ENCODE results near the gene ALPK3.

Gene ALPK3

DNA sequence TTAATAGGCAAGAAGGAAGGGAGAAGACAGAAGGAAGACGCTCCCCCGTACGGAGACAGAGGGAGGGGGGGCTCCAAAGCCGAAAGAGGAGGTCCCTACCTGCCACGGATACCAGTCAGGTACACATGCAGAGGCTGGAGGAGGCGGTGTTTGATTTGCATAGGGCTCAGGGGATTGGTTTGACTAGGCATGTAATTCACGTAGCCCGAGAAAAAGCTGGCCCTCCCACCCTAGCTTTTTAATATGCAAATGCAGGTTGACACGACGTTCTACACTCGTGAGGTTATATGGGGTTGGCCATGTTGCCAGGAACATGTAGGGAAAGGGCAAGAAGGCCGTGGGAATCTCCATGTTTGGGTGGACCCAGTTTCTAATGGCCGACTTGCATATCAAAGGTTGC, 39.0 kb upstream of the ALPK3 start:
- DNase-seq (ENCODE audit: low read depth, low spot score): no peak
- TF ChIP-seq, protein P1, sequence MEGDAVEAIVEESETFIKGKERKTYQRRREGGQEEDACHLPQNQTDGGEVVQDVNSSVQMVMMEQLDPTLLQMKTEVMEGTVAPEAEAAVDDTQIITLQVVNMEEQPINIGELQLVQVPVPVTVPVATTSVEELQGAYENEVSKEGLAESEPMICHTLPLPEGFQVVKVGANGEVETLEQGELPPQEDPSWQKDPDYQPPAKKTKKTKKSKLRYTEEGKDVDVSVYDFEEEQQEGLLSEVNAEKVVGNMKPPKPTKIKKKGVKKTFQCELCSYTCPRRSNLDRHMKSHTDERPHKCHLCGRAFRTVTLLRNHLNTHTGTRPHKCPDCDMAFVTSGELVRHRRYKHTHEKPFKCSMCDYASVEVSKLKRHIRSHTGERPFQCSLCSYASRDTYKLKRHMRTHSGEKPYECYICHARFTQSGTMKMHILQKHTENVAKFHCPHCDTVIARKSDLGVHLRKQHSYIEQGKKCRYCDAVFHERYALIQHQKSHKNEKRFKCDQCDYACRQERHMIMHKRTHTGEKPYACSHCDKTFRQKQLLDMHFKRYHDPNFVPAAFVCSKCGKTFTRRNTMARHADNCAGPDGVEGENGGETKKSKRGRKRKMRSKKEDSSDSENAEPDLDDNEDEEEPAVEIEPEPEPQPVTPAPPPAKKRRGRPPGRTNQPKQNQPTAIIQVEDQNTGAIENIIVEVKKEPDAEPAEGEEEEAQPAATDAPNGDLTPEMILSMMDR (IDR thresholded peaks at IDR 0.05; ENCODE audit: low read depth, low read length): no peak
- H3K4me3 ChIP-seq (ENCODE audit: low read depth, low read length): no peak overlapping the region
- in situ Hi-C loops (cut with HindIII; ENCODE audit: low sequenced_read_pairs): no loop called here

- in situ Hi-C loops (cut with HindIII; ENCODE audit: low sequenced_read_pairs): no loop called here
- TF ChIP-seq, protein P1 (IDR thresholded peaks at IDR 0.05; ENCODE audit: low read depth, low read length): no peak
- no peak overlapping the region for H3K4me3 ChIP-seq (ENCODE audit: low read depth, low read length)
- DNase-seq (ENCODE audit: low read depth, low spot score): no peak
Observed at GRCh38 chr15:84780492-84780891, 36.7 kb upstream of the ALPK3 start.

DNA sequence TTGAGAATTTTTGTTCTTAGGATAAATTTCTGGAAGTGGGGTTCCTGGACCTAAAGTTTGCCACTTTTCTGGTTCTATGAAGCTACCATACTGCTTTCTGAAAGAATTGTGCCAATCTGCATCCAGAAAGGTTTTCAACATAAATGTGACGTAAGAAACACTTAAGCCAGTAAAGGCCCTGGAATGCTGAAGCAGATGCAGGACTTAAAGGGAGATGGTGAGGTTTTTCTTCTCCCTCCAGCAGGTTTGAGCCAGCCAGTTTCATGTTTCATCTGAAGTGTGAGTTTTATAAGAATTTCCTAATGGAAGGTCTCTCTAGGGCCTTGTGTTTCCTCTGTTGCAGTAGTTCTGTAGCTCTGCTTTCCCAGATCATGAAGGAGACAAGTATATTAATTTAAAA, 35.7 kb upstream of the ALPK3 start:
- no peak for DNase-seq (ENCODE audit: low read depth, low spot score)
- TF ChIP-seq, protein P1 (IDR thresholded peaks at IDR 0.05; ENCODE audit: low read depth, low read length): no peak
- in situ Hi-C loops (cut with HindIII; ENCODE audit: low sequenced_read_pairs): no loop called here
- no peak overlapping the region for H3K4me3 ChIP-seq (ENCODE audit: low read depth, low read length)

DNA sequence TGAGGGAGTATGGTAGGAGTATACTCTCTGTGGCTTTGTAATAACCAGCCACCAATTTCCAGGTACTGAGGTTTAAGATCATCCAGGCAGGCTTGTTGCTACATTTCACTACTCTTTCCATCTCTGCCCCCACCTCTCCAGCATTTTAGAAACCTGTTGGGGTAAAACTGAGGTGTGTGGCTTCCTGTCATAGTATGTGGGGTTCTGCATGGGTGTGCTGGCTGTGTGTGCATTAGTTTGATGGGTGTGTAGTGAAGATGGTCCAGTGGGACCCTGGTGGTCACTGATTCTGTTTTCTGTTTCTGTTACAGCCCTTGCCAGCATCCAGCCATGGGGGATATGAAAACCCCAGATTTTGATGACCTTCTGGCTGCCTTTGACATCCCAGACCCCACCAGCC, 34.8 kb upstream of the ALPK3 start:
- DNase-seq (ENCODE audit: low read depth, low spot score): no peak
- TF ChIP-seq, protein P1 (IDR thresholded peaks at IDR 0.05; ENCODE audit: low read depth, low read length): no peak
- no peak overlapping the region for H3K4me3 ChIP-seq (ENCODE audit: low read depth, low read length)
- in situ Hi-C loops (cut with HindIII; ENCODE audit: low sequenced_read_pairs): no loop called here

- TF ChIP-seq, protein P1 (IDR thresholded peaks at IDR 0.05; ENCODE audit: low read depth, low read length): no peak
- in situ Hi-C loops (cut with HindIII; ENCODE audit: low sequenced_read_pairs): no loop called here
- no peak overlapping the region for H3K4me3 ChIP-seq (ENCODE audit: low read depth, low read length)
- DNase-seq (ENCODE audit: low read depth, low spot score): no peak
Observed at GRCh38 chr15:84783493-84784251, 33.5 kb upstream of the ALPK3 start.

DNA sequence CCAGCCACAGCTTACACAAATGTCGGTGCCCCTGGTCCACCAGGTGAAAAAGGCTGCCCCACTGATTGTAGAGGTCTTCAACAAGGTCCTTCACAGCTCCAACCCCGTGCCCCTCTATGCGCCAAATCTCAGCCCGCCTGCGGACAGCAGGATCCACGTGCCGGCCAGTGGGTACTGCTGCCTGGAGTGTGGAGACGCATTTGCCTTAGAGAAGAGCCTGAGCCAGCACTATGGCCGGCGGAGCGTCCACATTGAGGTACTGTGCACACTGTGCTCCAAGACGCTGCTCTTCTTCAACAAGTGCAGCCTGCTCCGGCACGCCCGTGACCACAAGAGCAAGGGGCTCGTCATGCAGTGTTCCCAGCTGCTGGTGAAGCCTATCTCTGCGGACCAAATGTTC, 32.9 kb upstream of the ALPK3 start:
- in situ Hi-C loops (cut with HindIII; ENCODE audit: low sequenced_read_pairs): no loop called here
- no peak for DNase-seq (ENCODE audit: low read depth, low spot score)
- no peak overlapping the region for H3K4me3 ChIP-seq (ENCODE audit: low read depth, low read length)
- TF ChIP-seq, protein P1 (IDR thresholded peaks at IDR 0.05; ENCODE audit: low read depth, low read length): no peak
